Measurements from ENCODE around the gene KCNS3. TPM values are rescaled to one million over a fixed set of nuclear protein-coding genes. Genes with fewer than 3 reads are reported as not detected.

Gene KCNS3
- polyA plus RNA-seq, 1 of the 3 experiments (the other 2 are of a cell fraction), result 0.07 TPM

- no peaks in the 10 kb centered on the region for H3K36me3 ChIP-seq (replicated peaks in 1 of 2; ENCODE audit: control insufficient read depth in 1 of 2, insufficient read depth in 2 of 2, low read length in 1 of 2)
- ChIA-PET POLR2A (no interaction called here), CTCF (interaction anchor here (0.8 to 9.5 kb wide), 7 partner anchors 9 to 532 kb away, joined by 3 to 111 read pairs (median 20); no protein-coding TSS in a partner anchor)
- no peaks in the 10 kb centered on the region for H3K9me3 ChIP-seq
- no peak overlapping the region for H3K9ac ChIP-seq
- no peak overlapping the region for H3K27ac ChIP-seq (ENCODE audit: low read depth in 2 of 2, low read length in 1 of 2)
- 37% methylated on average over 3 of the region's 3 CpGs for WGBS (ENCODE audit: low lambda C conversion rate)
- H2AFZ ChIP-seq (ENCODE audit: low read depth), result no peak overlapping the region
- DNase-seq, result no peak
- no peaks in the 10 kb centered on the region for H3K79me2 ChIP-seq (ENCODE audit: insufficient read depth)
- TF ChIP-seq EP300 (IDR thresholded peaks at IDR 0.05; ENCODE audit: borderline replicate concordance in 1 of 2, low read depth in 1 of 2, low read length in 1 of 2), result no peak
- no peak for TF ChIP-seq MEF2A (IDR thresholded peaks at IDR 0.05; ENCODE audit: borderline replicate concordance, low read depth)
- TF ChIP-seq, protein P1, sequence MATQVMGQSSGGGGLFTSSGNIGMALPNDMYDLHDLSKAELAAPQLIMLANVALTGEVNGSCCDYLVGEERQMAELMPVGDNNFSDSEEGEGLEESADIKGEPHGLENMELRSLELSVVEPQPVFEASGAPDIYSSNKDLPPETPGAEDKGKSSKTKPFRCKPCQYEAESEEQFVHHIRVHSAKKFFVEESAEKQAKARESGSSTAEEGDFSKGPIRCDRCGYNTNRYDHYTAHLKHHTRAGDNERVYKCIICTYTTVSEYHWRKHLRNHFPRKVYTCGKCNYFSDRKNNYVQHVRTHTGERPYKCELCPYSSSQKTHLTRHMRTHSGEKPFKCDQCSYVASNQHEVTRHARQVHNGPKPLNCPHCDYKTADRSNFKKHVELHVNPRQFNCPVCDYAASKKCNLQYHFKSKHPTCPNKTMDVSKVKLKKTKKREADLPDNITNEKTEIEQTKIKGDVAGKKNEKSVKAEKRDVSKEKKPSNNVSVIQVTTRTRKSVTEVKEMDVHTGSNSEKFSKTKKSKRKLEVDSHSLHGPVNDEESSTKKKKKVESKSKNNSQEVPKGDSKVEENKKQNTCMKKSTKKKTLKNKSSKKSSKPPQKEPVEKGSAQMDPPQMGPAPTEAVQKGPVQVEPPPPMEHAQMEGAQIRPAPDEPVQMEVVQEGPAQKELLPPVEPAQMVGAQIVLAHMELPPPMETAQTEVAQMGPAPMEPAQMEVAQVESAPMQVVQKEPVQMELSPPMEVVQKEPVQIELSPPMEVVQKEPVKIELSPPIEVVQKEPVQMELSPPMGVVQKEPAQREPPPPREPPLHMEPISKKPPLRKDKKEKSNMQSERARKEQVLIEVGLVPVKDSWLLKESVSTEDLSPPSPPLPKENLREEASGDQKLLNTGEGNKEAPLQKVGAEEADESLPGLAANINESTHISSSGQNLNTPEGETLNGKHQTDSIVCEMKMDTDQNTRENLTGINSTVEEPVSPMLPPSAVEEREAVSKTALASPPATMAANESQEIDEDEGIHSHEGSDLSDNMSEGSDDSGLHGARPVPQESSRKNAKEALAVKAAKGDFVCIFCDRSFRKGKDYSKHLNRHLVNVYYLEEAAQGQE (IDR thresholded peaks at IDR 0.05; ENCODE audit: low read depth, low read length), result no peak
- no peak for TF ChIP-seq YY1 (IDR thresholded peaks at IDR 0.05; ENCODE audit: low read depth)
- no peak for TF ChIP-seq MXI1 (IDR thresholded peaks at IDR 0.05; ENCODE audit: low read depth, low read length)
- no peak for TF ChIP-seq SMC3 (IDR thresholded peaks at IDR 0.05; ENCODE audit: low read depth, low read length)
- no peak for TF ChIP-seq FOSL2 (IDR thresholded peaks at IDR 0.05; ENCODE audit: borderline replicate concordance, low read depth)
- TF ChIP-seq, protein P2, sequence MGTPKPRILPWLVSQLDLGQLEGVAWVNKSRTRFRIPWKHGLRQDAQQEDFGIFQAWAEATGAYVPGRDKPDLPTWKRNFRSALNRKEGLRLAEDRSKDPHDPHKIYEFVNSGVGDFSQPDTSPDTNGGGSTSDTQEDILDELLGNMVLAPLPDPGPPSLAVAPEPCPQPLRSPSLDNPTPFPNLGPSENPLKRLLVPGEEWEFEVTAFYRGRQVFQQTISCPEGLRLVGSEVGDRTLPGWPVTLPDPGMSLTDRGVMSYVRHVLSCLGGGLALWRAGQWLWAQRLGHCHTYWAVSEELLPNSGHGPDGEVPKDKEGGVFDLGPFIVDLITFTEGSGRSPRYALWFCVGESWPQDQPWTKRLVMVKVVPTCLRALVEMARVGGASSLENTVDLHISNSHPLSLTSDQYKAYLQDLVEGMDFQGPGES (IDR thresholded peaks at IDR 0.05; ENCODE audit: low read depth, low read length), result no peak
- no peak for TF ChIP-seq USF2 (IDR thresholded peaks at IDR 0.05; ENCODE audit: borderline replicate concordance, low read depth, low read length)
- TF ChIP-seq RFX5 (IDR thresholded peaks at IDR 0.05; ENCODE audit: low read length), result no peak
- TF ChIP-seq RAD21 (IDR thresholded peaks at IDR 0.05; ENCODE audit: low read length), result no peak
- TF ChIP-seq FOXM1 (IDR thresholded peaks at IDR 0.05; ENCODE audit: low read depth), result no peak
- no peak for TF ChIP-seq GABPA (IDR thresholded peaks at IDR 0.05; ENCODE audit: low read depth)
- TF ChIP-seq JUND (IDR thresholded peaks at IDR 0.05), result no peak
- no peak for TF ChIP-seq RCOR1 (IDR thresholded peaks at IDR 0.05; ENCODE audit: low read length)
- TF ChIP-seq TEAD4 (IDR thresholded peaks at IDR 0.05; ENCODE audit: borderline replicate concordance, insufficient read depth), result no peak
- TF ChIP-seq NRF1 (IDR thresholded peaks at IDR 0.05; ENCODE audit: low read depth, low read length), result no peak
- TF ChIP-seq ZBTB33 (IDR thresholded peaks at IDR 0.05; ENCODE audit: borderline replicate concordance, low read depth), result no peak
- H3K4me3 ChIP-seq (ENCODE audit: low read depth in 2 of 2, low read length in 1 of 2), result no peak overlapping the region
- H4K20me1 ChIP-seq (ENCODE audit: insufficient read depth), result no peaks in the 10 kb centered on the region
- no peak overlapping the region for H3K4me2 ChIP-seq
- H3K4me1 ChIP-seq (ENCODE audit: control insufficient read depth in 1 of 2, insufficient read depth in 2 of 2, low read depth in 1 of 2, low read length in 1 of 2), result no peaks in the 10 kb centered on the region; a peak in 1 of 4 replicates
- H3K27me3 ChIP-seq (ENCODE audit: insufficient read depth), result no peaks in the 10 kb centered on the region; the same call in 1 of the 2 replicates
- H3F3A ChIP-seq (replicated peaks; ENCODE audit: insufficient read depth), result no peaks in the 10 kb centered on the region
- H3K9me2 ChIP-seq, result no peaks in the 10 kb centered on the region
Measured at GRCh38 chr2:17846676-17847075, 31.8 kb upstream of the KCNS3 start.
